Measurements from ENCODE around the gene NUMBL.

Gene NUMBL

GRCh38 chr19:40716482-40717324 is 26.3 kb upstream of the NUMBL start, which contains the start of the genes COQ8B and ITPKC:
COQ8B (minus strand) TSS chr19:40716886; CDS start chr19:40714632, 2,254 bp downstream.
ITPKC (plus strand) TSS chr19:40717112; CDS start chr19:40717136, 24 bp downstream.
- peak; percentile 95 for DNase-seq (ENCODE audit: low spot score)

- DNase-seq (ENCODE audit: low spot score): no peak
Measured at GRCh38 chr19:40716031-40716481, 25.6 kb upstream of the NUMBL start.

- DNase-seq (ENCODE audit: low spot score): peak; percentile 90
Measured at GRCh38 chr19:40714441-40715299, 24.2 kb upstream of the NUMBL start.

GRCh38 chr19:40713939-40714338 is 23.5 kb upstream of the NUMBL start:
- no peak for DNase-seq (ENCODE audit: low spot score)

- no peak for DNase-seq (ENCODE audit: low spot score)
Measured at GRCh38 chr19:40709817-40710216, 19.4 kb upstream of the NUMBL start.

GRCh38 chr19:40707615-40708014 is 17.2 kb upstream of the NUMBL start:
- DNase-seq (ENCODE audit: low spot score): no peak

- DNase-seq (ENCODE audit: low spot score): no peak
Measured at GRCh38 chr19:40705950-40706619, 15.6 kb upstream of the NUMBL start.

GRCh38 chr19:40705362-40705651 is 14.9 kb upstream of the NUMBL start:
- DNase-seq (ENCODE audit: low spot score): no peak

GRCh38 chr19:40704491-40705361 is 14.3 kb upstream of the NUMBL start:
- DNase-seq (ENCODE audit: low spot score): no peak

- DNase-seq (ENCODE audit: low spot score): no peak
Measured at GRCh38 chr19:40703029-40703755, 12.7 kb upstream of the NUMBL start.

GRCh38 chr19:40702337-40703012 is 12.0 kb upstream of the NUMBL start:
- DNase-seq (ENCODE audit: low spot score): peak; percentile 80

GRCh38 chr19:40701758-40702157 is 11.3 kb upstream of the NUMBL start:
- DNase-seq (ENCODE audit: low spot score): no peak

- no peak for DNase-seq (ENCODE audit: low spot score)
Measured at GRCh38 chr19:40700083-40700482, 9.6 kb upstream of the NUMBL start.

GRCh38 chr19:40697007-40697406 is 6.6 kb upstream of the NUMBL start:
- DNase-seq (ENCODE audit: low spot score): no peak

- DNase-seq (ENCODE audit: low spot score): no peak
Measured at GRCh38 chr19:40695881-40696280, 5.4 kb upstream of the NUMBL start.

- DNase-seq (ENCODE audit: low spot score): no peak
Measured at GRCh38 chr19:40693896-40694295, 3.4 kb upstream of the NUMBL start.

- DNase-seq (ENCODE audit: low spot score): no peak
Measured at GRCh38 chr19:40693150-40693788, 2.8 kb upstream of the NUMBL start.

- no peak for DNase-seq (ENCODE audit: low spot score)
Measured at GRCh38 chr19:40692212-40692551, 1.7 kb upstream of the NUMBL start.
